DMS 273 treated with DMSO at 0.1 percent for 48 hours (cell line): ENCODE results near the gene PLXND1.

Source experiments
- DNase-seq: peaks from one replicate; lab custom pipeline; 2025; lab: John Stamatoyannopoulos, UW

The PLXND1 gene

DNA sequence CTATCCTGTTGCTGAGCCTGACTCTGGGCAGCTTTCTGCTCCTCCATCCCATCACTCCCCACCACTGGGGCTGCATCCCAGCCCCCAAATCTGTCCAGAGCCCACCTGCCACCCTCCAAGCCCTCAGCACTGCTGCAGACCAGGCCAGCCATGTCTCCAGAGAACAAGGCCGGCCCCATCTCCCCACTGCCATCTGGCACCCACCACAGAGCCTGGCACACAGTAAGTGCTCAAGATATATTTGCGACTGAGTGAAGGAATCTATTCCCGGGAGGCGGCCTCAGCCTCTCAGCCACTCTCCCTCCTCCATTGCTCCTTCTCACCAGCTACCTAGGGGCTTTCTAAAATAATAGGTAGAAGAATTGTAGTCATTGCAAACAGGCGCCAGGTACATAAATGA lies 4.8 kb downstream of the PLXND1 start:
- DNase-seq = no peak

GRCh38 chr3:129600348-129600747 lies 6.1 kb downstream of the PLXND1 start:
- DNase-seq = no peak

- no peak for DNase-seq
Measured at GRCh38 chr3:129599607-129600006, 6.9 kb downstream of the PLXND1 start.

DNA sequence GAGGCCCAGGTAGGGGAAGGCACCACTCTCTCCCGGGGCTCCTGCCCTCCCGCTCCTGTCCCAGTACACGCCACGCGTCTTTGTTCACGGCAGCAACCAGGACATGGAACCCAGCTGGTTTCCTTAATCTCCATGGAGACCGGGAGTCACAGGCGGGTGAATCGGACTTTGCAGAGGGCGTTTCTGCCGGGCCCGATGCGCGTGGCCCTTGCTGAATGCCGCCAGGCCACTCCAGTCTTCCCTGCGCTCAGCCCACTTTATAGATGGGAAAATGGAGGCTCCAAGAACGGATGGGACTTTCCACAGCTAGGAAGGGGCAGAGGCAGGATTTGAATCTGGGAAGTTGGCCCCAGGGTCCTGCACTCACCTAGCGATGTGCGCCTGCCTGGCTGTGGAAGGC lies 7.4 kb downstream of the PLXND1 start:
- DNase-seq = no peak

GRCh38 chr3:129598484-129598883 lies 8.0 kb downstream of the PLXND1 start:
- DNase-seq = no peak

- peak; percentile 41 for DNase-seq
Measured at GRCh38 chr3:129598000-129598381, 8.5 kb downstream of the PLXND1 start.

- DNase-seq = no peak
Measured at GRCh38 chr3:129597087-129597999, 9.1 kb downstream of the PLXND1 start.

DNA sequence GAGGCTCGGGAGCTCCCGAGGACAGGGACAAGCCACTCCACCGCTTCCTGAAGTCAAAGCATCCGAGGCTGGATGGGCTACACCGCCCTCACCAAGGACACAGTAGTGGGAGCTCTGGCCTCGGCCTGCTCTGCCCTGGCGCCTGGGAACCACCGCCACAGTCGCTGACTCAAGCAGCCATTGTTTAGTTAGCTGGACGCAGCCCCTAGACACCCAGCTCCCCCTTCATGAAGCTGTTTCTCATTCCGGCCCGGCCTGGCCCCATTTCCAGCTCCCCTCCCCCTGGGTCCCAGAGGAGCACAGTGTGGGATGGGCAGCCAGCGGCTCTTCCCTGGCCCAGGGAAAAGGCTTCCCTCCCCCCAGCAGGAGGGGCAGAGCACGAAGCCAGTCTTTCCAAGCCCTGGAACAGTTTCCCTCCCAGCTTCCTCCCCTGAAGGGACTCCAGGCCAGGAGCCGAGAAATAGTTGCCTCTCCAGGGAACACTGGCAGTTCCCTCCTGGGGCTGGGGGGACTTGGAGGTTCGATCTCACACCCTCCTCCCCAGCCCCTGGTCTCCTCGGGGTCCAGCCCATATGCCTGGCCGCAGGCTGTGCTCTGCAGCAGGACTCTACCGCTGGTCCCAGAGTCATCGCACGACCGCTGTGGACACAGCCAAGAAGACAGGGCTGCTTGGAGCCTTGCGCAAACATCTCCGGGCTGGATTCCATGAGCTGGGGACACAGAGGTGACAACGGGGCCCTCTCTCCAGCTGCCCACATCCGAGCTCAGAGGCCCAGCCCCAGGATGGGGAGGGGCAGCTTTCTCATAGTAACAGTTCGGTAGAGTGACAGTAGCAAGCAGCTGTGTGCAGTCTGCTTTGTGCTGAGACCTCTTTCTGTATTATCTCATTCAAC lies 10.0 kb downstream of the PLXND1 start:
- no peak for DNase-seq

DNA sequence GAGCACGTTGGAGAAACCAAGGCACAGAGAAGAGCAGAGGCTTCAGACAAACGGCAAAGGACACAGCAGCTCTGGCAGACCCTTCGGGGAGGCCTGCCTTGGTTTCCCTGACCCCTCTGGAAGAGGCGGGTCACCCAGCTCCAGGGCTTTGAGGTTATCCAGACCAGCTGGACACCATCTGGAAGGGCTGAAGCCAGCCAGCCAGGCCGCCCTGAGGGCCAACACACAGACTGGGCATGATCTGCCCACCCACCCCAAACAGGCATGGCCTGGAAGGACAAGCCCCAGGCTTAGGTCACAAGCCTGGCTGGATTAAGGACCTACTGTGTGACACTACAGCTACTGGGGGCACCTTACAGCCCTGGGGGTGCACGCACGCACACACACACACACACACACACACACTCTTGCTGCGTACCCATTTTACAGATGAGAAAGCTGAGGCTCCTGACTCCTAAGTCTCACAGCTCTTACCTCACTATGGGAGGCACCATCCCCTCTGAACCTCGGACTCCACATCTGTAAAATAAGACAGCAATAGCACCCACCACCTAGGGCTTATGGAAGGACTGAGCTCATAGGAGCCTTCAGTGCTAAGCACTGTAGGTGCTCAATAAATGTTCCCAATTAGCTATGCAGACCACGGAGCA lies 10.8 kb downstream of the PLXND1 start:
- no peak for DNase-seq

GRCh38 chr3:129594907-129595390 lies 11.5 kb downstream of the PLXND1 start:
- no peak for DNase-seq

GRCh38 chr3:129594409-129594808 lies 12.1 kb downstream of the PLXND1 start:
- no peak for DNase-seq

- DNase-seq = no peak
Measured at GRCh38 chr3:129593595-129594339, 12.7 kb downstream of the PLXND1 start.

DNA sequence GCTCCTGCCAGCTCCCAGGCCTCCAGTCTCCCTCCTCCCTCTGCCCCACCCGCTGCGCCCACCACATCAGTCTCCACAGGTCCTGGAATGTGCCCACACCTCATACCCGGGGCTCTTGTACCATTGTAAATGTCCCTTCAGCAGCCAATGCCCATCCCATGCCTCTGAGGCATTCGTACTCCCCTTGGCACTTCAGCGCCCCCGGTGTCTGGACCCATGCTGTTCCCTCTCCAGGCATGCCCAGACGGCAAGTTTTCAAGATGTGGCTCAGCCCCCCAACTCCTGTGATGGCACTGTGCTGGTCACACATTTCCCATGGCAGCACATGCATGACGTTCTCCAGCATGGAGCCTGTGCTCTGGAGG lies 13.3 kb downstream of the PLXND1 start:
- DNase-seq = no peak

- no peak for DNase-seq
Measured at GRCh38 chr3:129592381-129593131, 13.9 kb downstream of the PLXND1 start.

DNA sequence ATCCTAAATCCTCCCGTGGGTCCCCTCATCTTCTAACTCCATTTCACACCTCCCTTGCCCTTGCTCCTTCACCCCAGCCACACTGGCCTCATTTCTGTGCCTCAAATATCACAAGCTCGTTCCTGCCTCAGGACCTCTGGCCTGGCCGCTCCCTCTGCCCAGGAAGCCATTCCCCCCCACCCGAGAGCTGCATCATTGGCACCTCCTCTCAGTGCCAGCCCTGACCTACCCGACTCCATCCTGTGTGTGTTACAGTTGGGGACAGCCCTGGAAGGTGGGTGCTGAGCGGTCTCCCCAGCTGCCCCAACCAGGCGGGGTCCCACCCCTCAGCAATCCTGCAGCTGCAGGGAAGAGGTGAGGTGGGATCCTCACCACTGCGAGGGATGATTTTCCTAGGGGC lies 14.5 kb downstream of the PLXND1 start:
- DNase-seq = no peak

DNA sequence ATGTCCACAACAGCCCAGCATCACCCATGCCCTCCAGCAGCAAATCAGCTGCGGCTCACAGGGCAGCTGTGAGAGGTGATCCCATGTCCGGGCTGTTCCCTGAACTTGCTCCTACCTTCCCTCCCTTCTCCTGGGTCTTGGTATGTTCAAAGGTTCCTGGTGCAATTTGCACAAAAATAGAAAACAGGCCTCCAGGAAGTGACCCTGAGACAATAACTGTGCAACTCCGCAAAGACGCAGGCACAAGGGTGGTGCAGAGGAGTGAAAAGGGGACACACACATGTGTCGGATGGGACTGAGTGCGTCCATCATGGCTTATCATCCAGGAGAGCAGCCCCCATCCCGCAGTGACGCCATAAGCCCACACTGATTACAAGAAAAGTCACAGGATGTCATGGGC lies 16.3 kb downstream of the PLXND1 start:
- DNase-seq = no peak

GRCh38 chr3:129587566-129588210 lies 18.8 kb downstream of the PLXND1 start:
- no peak for DNase-seq

DNA sequence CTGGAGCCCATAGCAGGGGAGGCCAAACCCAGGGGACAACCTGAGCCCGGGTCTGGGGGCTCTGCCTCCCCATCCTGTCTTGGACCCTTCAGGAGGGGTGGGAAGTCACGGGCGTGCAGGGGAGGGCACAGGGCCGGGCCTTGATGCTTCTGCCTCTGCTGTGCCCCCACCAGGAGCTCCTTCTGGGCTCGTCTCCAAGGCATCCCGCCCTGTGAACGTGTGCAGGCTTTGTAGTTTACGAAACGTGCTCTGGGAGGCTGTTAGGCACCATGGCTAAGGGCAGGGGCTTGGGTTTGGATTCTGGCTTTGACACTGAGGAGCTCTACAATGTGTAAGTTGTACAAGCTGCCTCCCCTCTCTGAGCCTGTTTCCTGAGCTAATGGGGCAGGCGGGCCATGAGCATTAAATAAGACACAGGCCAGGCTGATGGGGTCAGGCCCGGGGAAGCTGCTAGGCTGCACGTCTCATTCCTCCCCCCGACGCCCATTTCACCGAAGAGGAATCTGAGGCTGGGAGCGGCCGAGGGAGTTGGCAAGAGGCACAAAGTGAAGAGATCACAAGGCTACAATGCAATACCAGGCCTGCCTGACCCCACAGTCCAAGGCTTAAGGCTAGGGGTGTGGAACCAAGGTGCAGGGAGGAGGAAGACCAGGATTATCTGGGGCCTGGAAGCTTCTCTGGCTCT lies 19.6 kb downstream of the PLXND1 start:
- no peak for DNase-seq

DNA sequence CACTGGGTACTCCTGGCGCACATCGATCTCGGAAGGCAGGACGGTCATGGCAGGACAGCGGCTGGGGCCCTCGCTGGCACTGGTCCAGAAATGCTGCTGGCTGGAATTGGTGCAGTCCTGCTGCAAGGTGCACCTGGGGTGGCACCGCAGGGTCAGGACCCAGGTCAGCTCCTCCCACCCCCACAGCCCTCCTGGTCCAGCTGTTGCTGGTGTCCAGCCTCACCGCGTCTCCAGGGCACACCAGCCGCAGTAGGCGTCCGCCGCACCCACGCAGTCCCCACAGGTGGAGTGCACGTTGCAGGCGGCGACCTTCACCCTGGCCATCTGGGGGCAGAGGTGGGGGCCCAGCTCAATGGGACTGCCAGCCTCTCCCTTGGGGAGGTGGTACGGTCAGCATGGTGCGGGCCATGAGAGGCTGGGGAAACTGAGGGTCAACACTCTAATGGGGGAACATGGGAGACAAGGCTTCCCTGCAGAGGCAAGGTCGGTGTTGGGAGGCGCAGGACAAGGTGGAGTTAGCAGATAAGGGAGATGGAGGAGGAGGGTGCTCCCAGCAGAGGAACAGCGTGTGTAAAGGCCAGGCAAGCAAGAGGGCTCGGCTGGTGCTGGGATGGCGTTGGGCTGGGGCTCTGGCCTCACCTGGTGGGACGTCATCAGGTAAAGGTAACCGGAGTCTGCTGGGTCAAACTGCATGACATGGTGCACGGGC lies 20.4 kb downstream of the PLXND1 start:
- no peak for DNase-seq
